HCT116 (cell line): ENCODE results near the gene SLC38A2. TPM values are rescaled to one million over a fixed set of nuclear protein-coding genes. Genes with fewer than 3 reads are reported as not detected.

ENCODE experiments used
- ATAC-seq: fragments of 200-7000 bp; cut with Tn5 transposase; 2 replicates; pipeline ENCODE4 v1.9.1; 2020; ENCODE audit warnings: mild to moderate bottlenecking, moderate library complexity
- BruUV-seq: library from RNA; stranded (reverse); fragments of 400-500 nt; replicated peaks from 2 replicates; lab custom pipeline; 2021; lab: Mats Ljungman, UMichigan
- CTCF ChIA-PET: fragments of 300-600 bp; sonication (Branson Sonifier 250); formaldehyde crosslinking; loops from one replicate; lab custom pipeline; 2021; ENCODE audit warnings: antibody characterized with exemption; lab: Charles Lee
- POLR2A ChIA-PET: fragments of 300-600, 350-600 bp; sonication (Branson Sonifier 250); formaldehyde crosslinking; loops from one replicate; lab custom pipeline; 2021; ENCODE audit warnings: antibody characterized with exemption; lab: Charles Lee
- RAD21 ChIA-PET, 2 experiments: fragments of 300-600 bp; sonication (Branson Sonifier 250); formaldehyde crosslinking; loops; one replicate each; lab custom pipeline; 2023; ENCODE audit warnings: low total read pairs in 2 of 2; ENCODE audit not compliant: uncharacterized antibody in 2 of 2, unreplicated experiment in 2 of 2, low non-redundant PET in 1 of 2; lab: Charles Lee
- DNase-seq: peaks from one replicate; pipeline ENCODE4 v3.0.0-alpha.2; 2010; ENCODE audit warnings: low read depth, low spot score
- H2AFZ ChIP-seq: fragments of 200-600 bp; shearing (Covaris generic), sonication (generic); 2 replicates; pipeline ENCODE4 v1.6.1; 2017; ENCODE audit warnings: low read depth, mixed run types, mixed read lengths, antibody characterized with exemption, low read length; ENCODE audit not compliant: poor library complexity, severe bottlenecking
- H3K27ac ChIP-seq: 2 replicates; pipeline ENCODE4 v1.5.1; 2012; ENCODE audit warnings: low read depth, low read length
- H3K27me3 ChIP-seq: fragments of 200-600 bp; sonication (generic); 2 replicates; pipeline ENCODE4 v1.6.1; 2016; ENCODE audit warnings: mixed run types, low read length, mixed read lengths; ENCODE audit not compliant: insufficient read depth
- H3K36me3 ChIP-seq, 2 experiments: fragments of 200-500 bp in 1 of 2; fragments of 200-600 bp in 1 of 2; sonication (Bioruptor generic) in 1 of 2; sonication (generic) in 1 of 2; 2 replicates each; pipeline versions ENCODE4 v1.5.1 to v1.6.1; 2014 to 2016; ENCODE audit warnings: low read length in 2 of 2, inconsistent platforms in 1 of 2, mixed read lengths in 1 of 2, mixed run types in 1 of 2; ENCODE audit not compliant: insufficient read depth in 2 of 2, control insufficient read depth in 1 of 2
- H3K4me1 ChIP-seq, 2 experiments: fragments of 200-600 bp in 1 of 2; sonication (generic) in 1 of 2; 2 replicates each; pipeline versions ENCODE4 v1.5.1 to v1.6.1; 2012 to 2017; ENCODE audit warnings: low read length in 2 of 2, inconsistent platforms in 1 of 2, mild to moderate bottlenecking in 1 of 2, mixed read lengths in 1 of 2, mixed run types in 1 of 2, moderate library complexity in 1 of 2; ENCODE audit not compliant: insufficient read depth in 2 of 2, control insufficient read depth in 1 of 2
- H3K4me2 ChIP-seq: fragments of 200-600 bp; sonication (generic); 2 replicates; pipeline ENCODE4 v1.6.1; 2017; ENCODE audit warnings: mixed run types, low read length, mixed read lengths
- H3K4me3 ChIP-seq, 2 experiments: fragments of 200-600 bp in 1 of 2; sonication (generic) in 1 of 2; replicated peaks in 1 of 2; 2 replicates each; pipeline ENCODE4 v1.5.1; 2011 to 2016; ENCODE audit warnings: low read length in 2 of 2, control low read depth in 1 of 2, low read depth in 1 of 2, mild to moderate bottlenecking in 1 of 2, mixed read lengths in 1 of 2, mixed run types in 1 of 2
- H3K79me2 ChIP-seq: fragments of 200-600 bp; sonication (generic); 2 replicates; pipeline ENCODE4 v1.6.1; 2017; ENCODE audit warnings: mild to moderate bottlenecking, mixed run types, low read length, moderate library complexity, mixed read lengths; ENCODE audit not compliant: insufficient read depth
- H3K9ac ChIP-seq: fragments of 200-600 bp; sonication (generic); 2 replicates; pipeline ENCODE4 v1.6.1; 2016; ENCODE audit warnings: low read length, mixed read lengths
- H3K9me2 ChIP-seq: fragments of 200-600 bp; sonication (generic), shearing (Covaris generic); 2 replicates; pipeline ENCODE4 v1.6.1; 2017; ENCODE audit warnings: mixed run types, mild to moderate bottlenecking, moderate library complexity; ENCODE audit not compliant: insufficient read depth
- H3K9me3 ChIP-seq, 2 experiments: fragments of 200-500 bp in 1 of 2; fragments of 200-600 bp in 1 of 2; sonication (Bioruptor generic) in 1 of 2; sonication (generic) in 1 of 2; 2 replicates each; pipeline ENCODE4 v1.6.1; 2014 to 2017; ENCODE audit warnings: low read length in 2 of 2, mixed read lengths in 2 of 2, inconsistent platforms in 1 of 2, low read depth in 1 of 2, mild to moderate bottlenecking in 1 of 2, mixed run types in 1 of 2, moderate library complexity in 1 of 2; ENCODE audit not compliant: control insufficient read depth in 1 of 2, insufficient read depth in 1 of 2
- H4K20me1 ChIP-seq: fragments of 200-600 bp; sonication (generic), shearing (Covaris generic); 2 replicates; pipeline ENCODE4 v1.6.1; 2017; ENCODE audit warnings: mixed run types, mild to moderate bottlenecking, moderate library complexity; ENCODE audit not compliant: insufficient read depth
- CTCF ChIP-seq, 3 experiments: fragments of 200-600 bp in 1 of 3; sonication (generic) in 1 of 3; IDR thresholded peaks in 2 of 3; conservative IDR thresholded peaks in 1 of 3; 2 replicates each; pipeline ENCODE4 v1.5.1; 2012 to 2017; ENCODE audit warnings: low read depth in 2 of 3, low read length in 2 of 3, antibody characterized with exemption in 1 of 3, borderline replicate concordance in 1 of 3, control low read depth in 1 of 3, mild to moderate bottlenecking in 1 of 3, mixed read lengths in 1 of 3, mixed run types in 1 of 3, moderate library complexity in 1 of 3; ENCODE audit not compliant: insufficient read depth in 1 of 3
- EGR1 ChIP-seq: IDR thresholded peaks from 2 replicates; pipeline ENCODE4 v1.6.1; 2012; ENCODE audit warnings: low read depth
- FOSL1 ChIP-seq: IDR thresholded peaks from 2 replicates; pipeline ENCODE4 v1.6.1; 2012; ENCODE audit warnings: low read depth
- JUND ChIP-seq: IDR thresholded peaks from 2 replicates; pipeline ENCODE4 v1.6.1; 2012
- POLR2AphosphoS5 ChIP-seq: IDR thresholded peaks from 2 replicates; pipeline ENCODE4 v1.6.1; 2011; ENCODE audit warnings: mild to moderate bottlenecking, low read depth, low read length, moderate library complexity
- RAD21 ChIP-seq: IDR thresholded peaks from 2 replicates; pipeline ENCODE4 v1.6.1; 2012; ENCODE audit warnings: low read depth, mild to moderate bottlenecking
- REST ChIP-seq: IDR thresholded peaks from 2 replicates; pipeline ENCODE4 v1.6.1; 2012; ENCODE audit warnings: low read depth
- SIN3A ChIP-seq: IDR thresholded peaks from 2 replicates; pipeline ENCODE4 v1.6.1; 2012; ENCODE audit warnings: low read depth
- SRF ChIP-seq: IDR thresholded peaks from 2 replicates; pipeline ENCODE4 v1.6.1; 2012; ENCODE audit warnings: low read depth
- ZNF274 ChIP-seq: fragments of 200-500 bp; sonication (Bioruptor generic); IDR thresholded peaks from 2 replicates; pipeline ENCODE4 v1.6.1; 2014; ENCODE audit warnings: mild to moderate bottlenecking, low read depth, low read length, inconsistent platforms
- intact Hi-C: fragments of 100-400 bp; cut with micrococcal nuclease; formaldehyde crosslinking; loops from 2 replicates; pipeline ENCODE4 v1.10.0; 2022
- total RNA-seq: library from RNA; stranded (reverse); gene quantifications from one replicate; pipeline ENCODE4 v1.2.1, GENCODE V29; 2021; ENCODE audit not compliant: unreplicated experiment

SLC38A2 gene
- total RNA-seq, 1 experiment from 2014 or later, result 1,049 TPM

- ATAC-seq, result no peak
- Histone ChIP-seq H3K9me3 (no peaks in the 10 kb centered on the region), H3K27ac (no peak overlapping the region), H4K20me1 (no peaks in the 10 kb centered on the region), H3K27me3 (no peaks in the 10 kb centered on the region), H3K4me1 (peaks cover 33 to 51% of the 10 kb centered on the region in 2 experiments), H3K79me2 (no peaks in the 10 kb centered on the region), H2AFZ (no peak overlapping the region), H3K4me3 (no peak overlapping the region), H3K36me3 (no peaks in the 10 kb centered on the region), H3K9ac (no peak overlapping the region), H3K9me2 (no peaks in the 10 kb centered on the region), H3K4me2 (no peak overlapping the region)
- DNase-seq, result no peak
- CTCF ChIA-PET, result no interaction called here
- POLR2A ChIA-PET, result no interaction called here
- RAD21 ChIA-PET, result no interaction called here
- no peak for TF ChIP-seq SIN3A
- TF ChIP-seq SRF, result no peak
- TF ChIP-seq EGR1, result no peak
- no peak for TF ChIP-seq ZNF274
- no peak for TF ChIP-seq CTCF (IDR thresholded peaks at IDR 0.05 in 2 of 3, conservative IDR thresholded peaks at IDR 0.05 in 1 of 3; ENCODE audit: borderline replicate concordance in 1 of 3, insufficient read depth in 1 of 3, low read depth in 2 of 3, low read length in 2 of 3)
- TF ChIP-seq REST, result no peak
- no peak for TF ChIP-seq JUND
- no peak for TF ChIP-seq FOSL1
- TF ChIP-seq POLR2AphosphoS5, result no peak
- no peak for TF ChIP-seq RAD21
- BruUV-seq, result no TSS peak
- intact Hi-C loops, result no loop called here
Observed at GRCh38 chr12:46378530-46378929, 6.0 kb upstream of the SLC38A2 start.
